ENCODE results near the gene KCNS1.
"Not testable (repeated sequence)": the region's sequence is repeated elsewhere in the genome, so short reads cannot be mapped to it uniquely, and the experiment has no call there.

KCNS1 gene

GRCh38 chr20:45100563-45101245 is at the start of gene KCNS1:
Gene KCNS1 (minus strand): TSS chr20:45101127. CDS start chr20:45099236, 1,891 bp downstream.
- DNase-seq (ENCODE audit: low read depth) = no peak

GRCh38 chr20:45149062-45149461 is 48.1 kb upstream of the KCNS1 start:
- DNase-seq (ENCODE audit: low read depth) = no peak

- DNase-seq (ENCODE audit: low read depth) = no peak
Observed at GRCh38 chr20:45140836-45141235, 39.9 kb upstream of the KCNS1 start.

- DNase-seq (ENCODE audit: low read depth) = not testable (repeated sequence)
Observed at GRCh38 chr20:45139733-45140375, 38.9 kb upstream of the KCNS1 start.

- no peak for DNase-seq (ENCODE audit: low read depth)
Observed at GRCh38 chr20:45138561-45139300, 37.8 kb upstream of the KCNS1 start.

- no peak for DNase-seq (ENCODE audit: low read depth)
Observed at GRCh38 chr20:45136911-45137310, 36.0 kb upstream of the KCNS1 start.

- no peak for DNase-seq (ENCODE audit: low read depth)
Observed at GRCh38 chr20:45128099-45128498, 27.2 kb upstream of the KCNS1 start.

GRCh38 chr20:45124365-45124764 is 23.4 kb upstream of the KCNS1 start, which contains the start of gene WFDC12:
Gene WFDC12 (minus strand): TSS chr20:45124465. CDS start chr20:45124447, 18 bp downstream.
- no peak for DNase-seq (ENCODE audit: low read depth)

- no peak for DNase-seq (ENCODE audit: low read depth)
Observed at GRCh38 chr20:45121388-45121787, 20.5 kb upstream of the KCNS1 start.

- no peak for DNase-seq (ENCODE audit: low read depth)
Observed at GRCh38 chr20:45119556-45120266, 18.8 kb upstream of the KCNS1 start.

- no peak for DNase-seq (ENCODE audit: low read depth)
Observed at GRCh38 chr20:45118028-45118427, 17.1 kb upstream of the KCNS1 start.

- no peak for DNase-seq (ENCODE audit: low read depth)
Observed at GRCh38 chr20:45117581-45117980, 16.7 kb upstream of the KCNS1 start.

- no peak for DNase-seq (ENCODE audit: low read depth)
Observed at GRCh38 chr20:45115829-45116228, 14.9 kb upstream of the KCNS1 start.

GRCh38 chr20:45115386-45115774 is 14.5 kb upstream of the KCNS1 start:
- no peak for DNase-seq (ENCODE audit: low read depth)

- no peak for DNase-seq (ENCODE audit: low read depth)
Observed at GRCh38 chr20:45114465-45115385, 13.8 kb upstream of the KCNS1 start, which contains the start of gene WFDC5. Gene WFDC5 (minus strand): TSS chr20:45115174. CDS start chr20:45115083, 91 bp downstream.

- no peak for DNase-seq (ENCODE audit: low read depth)
Observed at GRCh38 chr20:45113865-45114264, 12.9 kb upstream of the KCNS1 start.

GRCh38 chr20:45112754-45113153 is 11.8 kb upstream of the KCNS1 start:
- DNase-seq (ENCODE audit: low read depth) = no peak

- DNase-seq (ENCODE audit: low read depth) = no peak
Observed at GRCh38 chr20:45111799-45112471, 11.0 kb upstream of the KCNS1 start.

- DNase-seq (ENCODE audit: low read depth) = no peak
Observed at GRCh38 chr20:45111285-45111684, 10.4 kb upstream of the KCNS1 start.

- DNase-seq (ENCODE audit: low read depth) = no peak
Observed at GRCh38 chr20:45110301-45110700, 9.4 kb upstream of the KCNS1 start.

GRCh38 chr20:45109634-45110033 is 8.7 kb upstream of the KCNS1 start:
- DNase-seq (ENCODE audit: low read depth) = no peak
